22Rv1 (cell line): ENCODE data around the gene CNKSR3.

ENCODE experiments used
- H3K27ac ChIP-seq: fragments of 450-650 bp; 2 replicates; pipeline ENCODE4 v1.5.1; 2017
- ZFX ChIP-seq: fragments of 450-650 bp; IDR thresholded peaks from 2 replicates; pipeline ENCODE4 v1.6.1; 2017; ENCODE audit warnings: antibody characterized with exemption, borderline replicate concordance
- TF ChIP-seq, protein P1 (sequence below): fragments of 450-650 bp; IDR thresholded peaks from 2 replicates; pipeline ENCODE4 v1.5.1; 2017; ENCODE audit warnings: mild to moderate bottlenecking

Gene CNKSR3

DNA sequence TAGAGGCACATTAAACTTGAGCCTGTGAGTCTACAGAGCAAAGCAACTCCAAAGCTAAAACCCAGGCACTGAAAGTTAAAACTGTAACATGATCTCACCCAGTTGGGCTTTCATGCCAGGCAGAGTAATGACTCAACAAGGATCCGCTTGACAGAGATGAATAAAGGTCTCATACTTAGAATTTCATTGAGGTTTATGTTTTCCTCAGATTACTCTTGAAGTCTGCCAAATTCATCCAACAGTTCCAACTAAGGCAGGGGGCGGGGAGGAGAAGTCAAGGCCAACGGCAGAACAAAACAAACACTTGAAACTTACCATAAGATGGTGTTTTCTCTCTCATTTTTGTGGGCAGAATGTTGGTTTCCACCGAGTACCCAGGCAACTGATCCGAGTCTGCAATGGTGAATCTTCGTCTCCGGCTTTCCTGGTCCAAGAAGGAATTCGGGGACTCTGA is 99.8 kb downstream of the CNKSR3 start:
- TF ChIP-seq, protein P1, sequence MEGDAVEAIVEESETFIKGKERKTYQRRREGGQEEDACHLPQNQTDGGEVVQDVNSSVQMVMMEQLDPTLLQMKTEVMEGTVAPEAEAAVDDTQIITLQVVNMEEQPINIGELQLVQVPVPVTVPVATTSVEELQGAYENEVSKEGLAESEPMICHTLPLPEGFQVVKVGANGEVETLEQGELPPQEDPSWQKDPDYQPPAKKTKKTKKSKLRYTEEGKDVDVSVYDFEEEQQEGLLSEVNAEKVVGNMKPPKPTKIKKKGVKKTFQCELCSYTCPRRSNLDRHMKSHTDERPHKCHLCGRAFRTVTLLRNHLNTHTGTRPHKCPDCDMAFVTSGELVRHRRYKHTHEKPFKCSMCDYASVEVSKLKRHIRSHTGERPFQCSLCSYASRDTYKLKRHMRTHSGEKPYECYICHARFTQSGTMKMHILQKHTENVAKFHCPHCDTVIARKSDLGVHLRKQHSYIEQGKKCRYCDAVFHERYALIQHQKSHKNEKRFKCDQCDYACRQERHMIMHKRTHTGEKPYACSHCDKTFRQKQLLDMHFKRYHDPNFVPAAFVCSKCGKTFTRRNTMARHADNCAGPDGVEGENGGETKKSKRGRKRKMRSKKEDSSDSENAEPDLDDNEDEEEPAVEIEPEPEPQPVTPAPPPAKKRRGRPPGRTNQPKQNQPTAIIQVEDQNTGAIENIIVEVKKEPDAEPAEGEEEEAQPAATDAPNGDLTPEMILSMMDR, result no peak
- TF ChIP-seq ZFX, result no peak
- H3K27ac ChIP-seq, result no peak overlapping the region

DNA sequence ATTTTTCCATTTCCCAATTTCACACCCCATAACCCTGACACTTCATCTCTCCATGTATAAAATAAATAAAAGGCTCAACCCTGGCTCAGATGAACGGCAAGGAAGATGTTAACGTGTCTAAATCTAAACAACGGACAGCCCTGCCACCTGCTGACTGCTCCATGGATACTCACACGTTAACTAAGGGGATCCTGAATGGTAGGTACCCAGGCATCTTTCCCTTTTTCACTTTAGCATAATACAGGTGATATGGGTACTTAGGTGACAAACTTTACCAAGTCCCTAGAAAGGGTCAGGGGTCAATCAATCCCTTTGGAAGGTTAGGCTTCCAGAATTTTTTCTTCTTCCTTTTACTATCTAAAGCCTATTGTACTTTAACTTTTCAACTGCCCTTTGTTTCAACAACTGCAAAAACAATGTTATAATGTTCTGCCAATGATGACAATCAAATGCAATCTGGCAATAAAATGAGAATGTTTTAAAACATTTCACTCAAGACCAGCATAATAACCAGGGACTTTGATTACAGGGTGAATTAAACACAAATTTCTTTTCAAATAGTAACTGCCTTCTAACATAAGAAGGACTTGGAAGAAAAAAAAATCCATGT is 101.5 kb downstream of the CNKSR3 start:
- no peak for TF ChIP-seq ZFX
- TF ChIP-seq, protein P1, result no peak

DNA sequence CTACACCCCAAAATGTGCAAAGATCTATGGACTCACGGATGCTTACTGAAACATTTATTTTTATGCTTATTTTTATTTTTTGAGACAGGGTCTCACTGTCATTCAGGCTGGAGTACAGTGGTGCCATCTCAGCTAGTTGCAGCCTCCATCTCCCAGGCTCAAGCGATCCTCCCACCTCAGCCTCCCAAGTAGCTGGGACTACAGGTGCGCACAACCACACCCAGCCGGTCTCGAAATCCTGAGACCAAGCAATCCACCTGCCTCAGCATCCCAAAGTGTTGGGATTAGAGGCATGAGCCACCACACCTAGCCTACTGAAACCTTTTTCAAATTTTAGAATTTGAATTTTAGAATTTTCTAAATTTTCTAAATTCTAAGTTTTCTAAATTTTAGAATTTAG is 103.0 kb downstream of the CNKSR3 start:
- TF ChIP-seq ZFX, result no peak
- TF ChIP-seq, protein P1, result no peak
- H3K27ac ChIP-seq, result no peak overlapping the region

More for the DNA sequence above, 101.5 kb downstream of the CNKSR3 start:
- H3K27ac ChIP-seq, result no peak overlapping the region

DNA sequence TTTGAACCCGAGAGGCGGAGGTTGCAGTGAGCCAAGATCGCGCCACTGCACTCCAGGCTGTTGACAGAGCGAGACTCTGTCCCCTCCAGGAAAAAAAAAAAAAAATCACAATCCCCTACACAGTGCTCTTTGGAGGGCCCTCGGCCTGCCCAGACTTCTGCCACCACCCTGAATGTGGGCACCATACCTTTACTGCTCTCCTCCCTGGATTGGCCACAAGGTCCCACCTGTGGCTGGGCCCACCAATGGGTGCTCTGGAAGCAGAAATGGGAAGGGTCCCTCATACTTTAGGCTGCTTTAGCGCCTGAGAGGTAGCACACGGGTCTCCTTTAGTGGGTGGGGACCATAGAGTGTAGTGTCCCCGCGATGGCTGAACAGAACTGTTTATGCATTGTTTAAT is 103.6 kb downstream of the CNKSR3 start:
- no peak overlapping the region for H3K27ac ChIP-seq
- TF ChIP-seq, protein P1, result no peak
- no peak for TF ChIP-seq ZFX

DNA sequence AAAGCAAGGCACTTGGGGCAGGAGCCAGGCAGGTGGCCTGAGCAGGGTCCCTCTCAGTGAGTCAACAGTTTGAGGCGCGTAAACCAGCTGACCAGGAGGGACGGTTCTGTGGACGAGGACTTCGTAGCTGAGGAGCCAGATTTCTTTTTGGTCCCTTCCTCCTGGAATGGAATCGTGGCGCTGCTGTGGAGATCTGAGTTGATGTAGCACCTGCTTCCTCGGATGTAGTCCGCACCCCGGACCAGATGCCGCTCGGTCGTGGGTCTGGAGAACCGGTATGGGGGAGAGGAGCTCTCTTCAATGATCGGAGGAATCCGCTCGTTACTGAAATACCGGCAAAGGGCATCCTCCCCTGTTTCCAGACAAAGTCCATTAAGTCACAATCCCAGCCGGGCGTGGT is 104.2 kb downstream of the CNKSR3 start:
- H3K27ac ChIP-seq, result no peak overlapping the region
- no peak for TF ChIP-seq ZFX
- TF ChIP-seq, protein P1, result no peak

DNA sequence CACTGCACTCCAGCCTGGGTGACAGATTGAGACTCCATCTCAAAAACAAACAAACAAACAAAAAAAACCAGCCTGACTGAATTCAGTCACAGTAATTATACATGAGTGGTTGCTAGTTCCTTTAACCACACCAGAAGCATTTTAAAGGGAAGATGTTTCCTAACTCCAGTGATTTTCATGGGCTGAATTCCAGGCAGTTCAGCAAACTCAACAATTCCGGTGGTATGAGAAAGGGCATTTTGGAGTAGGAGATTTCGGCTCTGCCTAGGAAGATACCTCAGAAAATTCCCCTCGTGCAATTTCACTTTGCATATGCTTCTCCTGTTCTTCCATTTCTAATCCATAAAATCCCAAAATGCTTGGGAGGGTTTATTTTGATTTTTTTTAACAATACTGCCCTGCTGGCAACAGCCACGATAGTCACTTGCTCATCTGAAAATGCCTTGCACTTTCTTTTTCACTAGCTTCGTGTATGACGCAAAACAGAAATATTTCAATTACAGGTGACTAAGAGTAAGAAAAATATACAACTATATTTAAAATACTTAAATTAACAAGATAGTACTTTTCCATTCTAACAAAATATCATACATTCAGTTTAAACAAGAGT is 105.6 kb downstream of the CNKSR3 start:
- TF ChIP-seq, protein P1, result no peak
- no peak for TF ChIP-seq ZFX

DNA sequence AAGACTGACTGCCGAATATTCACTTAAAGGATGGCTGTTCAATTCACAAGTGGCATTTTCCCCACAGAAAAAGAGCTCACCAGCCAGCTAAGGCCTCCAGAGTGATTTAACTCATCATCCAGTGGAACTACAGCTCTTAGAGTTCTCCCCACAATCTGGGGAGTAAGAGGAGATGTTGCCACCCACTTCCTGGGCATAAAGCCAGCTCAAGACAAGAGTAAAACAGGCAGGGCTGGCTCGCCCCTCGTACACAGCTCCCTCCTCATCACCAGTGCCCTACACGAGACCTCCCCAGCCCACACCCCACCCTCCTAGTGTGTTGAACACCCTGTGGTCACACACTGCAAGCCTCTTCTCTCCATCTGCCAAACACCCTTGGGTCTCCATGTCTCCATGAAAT is 106.7 kb downstream of the CNKSR3 start:
- no peak for TF ChIP-seq ZFX
- TF ChIP-seq, protein P1, result no peak
- H3K27ac ChIP-seq, result no peak overlapping the region

More for the DNA sequence above, 105.6 kb downstream of the CNKSR3 start:
- no peak overlapping the region for H3K27ac ChIP-seq
